GM10266 (cell line): Measurements from ENCODE around the gene ENO1.
A peak's percentile ranks its signal among the peaks of the same experiment; 100 is the strongest.
"Not testable (repeated sequence)": the region's sequence is repeated elsewhere in the genome, so short reads cannot be mapped to it uniquely, and the experiment has no call there.

Experiments used
- DNase-seq: peaks from one replicate; pipeline ENCODE4 v3.0.0; 2012; ENCODE audit errors: extremely low spot score
- CTCF ChIP-seq: IDR thresholded peaks from 2 replicates; pipeline ENCODE4 v1.5.1; 2012; ENCODE audit warnings: mild to moderate bottlenecking, low read depth; ENCODE audit not compliant: control insufficient read depth, insufficient read depth; ENCODE audit errors: missing control alignments

Gene ENO1

GRCh38 chr1:8821084-8821483 lies 57.4 kb downstream of the ENO1 start:
- no peak for DNase-seq
- TF ChIP-seq CTCF = no peak

- not testable (repeated sequence) for DNase-seq
Observed at GRCh38 chr1:8818789-8819188, 59.7 kb downstream of the ENO1 start.

DNA sequence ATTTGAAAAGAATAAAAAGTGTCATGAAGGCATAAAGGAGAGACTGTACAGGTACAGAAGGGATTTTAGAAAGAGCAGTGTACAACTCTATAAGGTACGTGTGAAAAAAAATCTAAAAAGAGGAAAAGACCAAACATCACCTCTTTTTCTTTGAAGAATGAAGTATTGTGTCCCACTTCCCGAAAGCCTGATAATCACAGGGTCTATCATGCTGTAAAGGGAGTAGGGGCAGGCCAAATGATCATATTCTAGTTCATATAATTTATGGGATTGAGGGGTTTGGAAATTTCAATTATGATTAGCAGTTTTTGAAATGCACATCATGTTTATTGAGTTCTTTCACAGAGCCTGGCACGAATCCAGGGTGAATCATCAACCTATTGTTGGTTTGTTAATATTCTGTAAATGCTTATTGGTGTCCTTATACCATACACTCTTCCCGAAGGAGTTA lies 60.1 kb downstream of the ENO1 start:
- TF ChIP-seq CTCF = no peak
- DNase-seq = no peak

GRCh38 chr1:8817412-8818324 lies 60.8 kb downstream of the ENO1 start, which contains the start of gene RERE:
Gene RERE, minus strand, starts transcription at chr1:8817640.
- DNase-seq = peak; percentile 100
- no peak for TF ChIP-seq CTCF

GRCh38 chr1:8816831-8817411 lies 61.6 kb downstream of the ENO1 start:
- peak; percentile 51 for DNase-seq
- no peak for TF ChIP-seq CTCF

GRCh38 chr1:8816264-8816663 lies 62.2 kb downstream of the ENO1 start:
- no peak for DNase-seq
- TF ChIP-seq CTCF = no peak

- no peak for DNase-seq
Observed at GRCh38 chr1:8815582-8816151, 62.8 kb downstream of the ENO1 start.

More at GRCh38 chr1:8815582-8816151, 62.8 kb downstream of the ENO1 start:
- no peak for TF ChIP-seq CTCF
